HG03521 (cell line): ENCODE data around the gene SCD.

Experiments used
- ATAC-seq: cut with Tn5 transposase; IDR thresholded peaks from one replicate; pipeline ENCODE4 v1.9.1; 2021; ENCODE audit warnings: mild to moderate bottlenecking, moderate library complexity; ENCODE audit not compliant: unreplicated experiment

The SCD gene

DNA sequence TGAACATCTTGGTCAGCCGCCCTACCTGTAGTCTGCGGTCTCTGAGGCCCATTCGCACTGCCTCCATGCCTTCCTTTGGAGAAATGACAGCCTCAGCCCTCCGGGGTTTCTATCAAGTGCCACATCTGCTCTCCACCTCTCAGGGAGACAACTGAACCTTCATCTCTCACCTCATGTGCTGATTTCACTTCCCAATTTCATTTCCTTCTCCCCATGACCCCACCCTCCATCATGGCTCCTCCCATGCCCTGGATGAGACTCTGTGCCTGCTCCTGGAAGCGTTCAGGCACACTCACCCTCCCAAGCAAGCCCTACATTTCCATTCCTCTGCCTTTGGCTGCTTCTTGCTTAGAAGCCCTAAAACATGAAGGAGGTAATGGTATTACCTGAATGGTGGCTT is 7.8 kb upstream of the SCD start:
- ATAC-seq, result no peak

DNA sequence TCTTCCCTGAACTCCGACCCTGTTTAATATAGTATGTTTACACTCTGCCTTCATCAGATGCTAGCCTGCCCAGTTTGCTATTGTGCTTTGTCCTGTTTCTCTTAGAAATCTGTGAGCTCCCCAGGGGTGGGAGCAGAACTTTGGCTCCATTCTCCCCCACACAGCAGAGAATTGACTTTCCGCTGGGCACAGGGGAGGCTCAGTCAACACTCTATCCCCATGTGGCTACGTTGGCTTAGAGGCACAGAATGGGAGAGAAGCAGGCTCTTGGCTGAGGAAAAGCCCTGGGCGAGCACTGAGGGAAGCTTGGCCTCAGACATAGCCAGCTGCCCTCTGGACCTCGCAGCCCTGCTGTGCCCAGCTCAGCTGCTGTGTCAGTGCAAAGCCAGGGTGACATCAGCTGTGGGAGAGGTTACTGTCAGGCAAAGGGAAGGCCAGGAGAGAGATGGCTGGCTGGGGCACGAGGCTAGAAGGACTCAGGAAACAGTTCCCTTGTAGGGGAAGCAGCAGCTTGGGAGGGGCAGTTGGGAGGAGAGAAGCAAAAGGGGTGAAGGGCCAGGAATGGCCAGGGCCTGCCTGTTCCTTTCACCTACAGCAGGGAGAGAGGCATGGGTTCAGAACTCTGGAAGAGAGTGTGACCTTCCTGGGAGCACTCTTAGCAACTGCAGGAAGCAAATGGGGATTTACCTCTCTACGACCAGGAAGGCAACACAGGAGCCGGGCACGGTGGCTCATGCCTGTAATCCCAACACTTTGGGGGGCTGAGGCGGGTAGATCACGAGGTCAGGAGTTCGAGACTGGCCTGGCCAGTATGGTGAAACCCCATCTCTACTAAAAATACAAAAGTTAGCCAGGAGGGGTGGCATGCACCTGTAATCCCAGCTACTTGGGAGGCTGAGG is 5.8 kb upstream of the SCD start:
- no peak for ATAC-seq

DNA sequence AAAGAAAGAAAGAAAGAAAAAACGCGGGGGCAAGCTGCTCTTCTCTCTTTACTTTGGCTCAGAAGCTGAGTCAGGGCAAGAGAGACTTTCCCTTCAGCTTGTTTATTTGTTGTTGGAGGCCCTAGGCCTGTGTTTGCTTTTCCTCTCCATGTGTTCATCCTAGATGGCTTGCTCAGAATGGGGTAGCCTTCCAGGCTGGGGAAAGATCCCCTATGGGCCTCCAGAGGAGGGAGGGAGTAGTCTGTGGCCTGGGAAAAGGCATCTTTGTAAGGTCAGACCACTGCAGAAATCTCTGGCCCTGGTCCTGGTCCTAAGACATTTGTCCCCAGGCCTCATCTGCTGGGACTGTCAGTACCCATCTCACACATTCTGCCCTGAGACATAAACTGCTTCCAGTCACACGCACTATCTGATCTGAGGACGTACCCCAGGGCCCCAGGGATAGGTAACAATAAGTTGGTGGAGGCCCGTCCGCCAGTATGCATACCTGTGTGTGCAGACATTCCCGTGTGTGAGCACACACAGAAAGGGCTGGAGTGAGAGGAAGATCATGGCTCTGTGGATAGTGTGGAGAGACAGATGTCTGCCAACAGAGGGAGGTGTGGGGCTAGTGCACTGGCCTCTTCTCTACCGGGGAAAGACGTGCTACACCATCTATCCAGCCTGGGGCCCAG is 4.9 kb upstream of the SCD start:
- no peak for ATAC-seq

DNA sequence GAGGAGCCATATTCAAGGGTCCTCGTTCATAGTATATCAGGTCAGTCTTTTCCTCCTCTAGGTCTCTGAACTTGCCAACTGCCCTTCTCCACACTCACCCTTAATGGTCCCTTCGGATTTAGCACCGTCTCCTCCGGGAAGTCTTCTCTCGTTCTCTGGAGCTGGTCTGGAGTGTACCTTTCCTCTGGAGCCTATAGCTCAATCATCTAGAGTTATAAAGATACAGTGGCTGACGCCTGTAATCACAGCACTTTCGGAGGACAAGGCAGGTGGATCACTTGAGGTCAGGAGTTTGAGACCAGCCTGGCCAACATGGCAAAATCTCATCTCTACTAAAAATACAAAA is 4.4 kb upstream of the SCD start:
- ATAC-seq, result no peak

DNA sequence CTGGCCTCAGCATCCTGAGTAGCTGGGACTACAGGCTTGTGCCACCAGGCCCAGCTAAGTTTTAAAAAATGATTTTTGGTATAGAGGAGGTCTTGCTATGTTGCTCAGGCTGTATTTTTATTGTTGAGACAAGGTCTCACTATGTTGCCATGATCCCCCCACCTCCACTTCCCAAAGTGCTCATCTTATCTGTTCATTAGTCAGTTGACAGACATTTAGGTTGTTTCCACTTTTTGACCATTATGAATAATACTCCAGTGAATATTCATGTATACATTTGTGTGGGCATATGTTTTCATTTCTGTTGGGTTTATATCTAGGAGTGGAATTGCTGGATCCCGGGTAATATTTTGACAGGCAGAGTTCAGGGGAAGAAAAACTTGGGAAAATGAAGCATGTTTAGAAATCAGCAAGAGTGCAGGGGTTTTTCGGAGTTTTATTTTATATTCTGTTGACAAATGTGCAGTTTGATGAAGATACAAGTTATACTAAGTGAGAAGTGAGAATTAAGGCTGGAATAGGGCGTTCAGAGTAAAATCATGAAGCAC is 2.7 kb upstream of the SCD start:
- no peak for ATAC-seq

DNA sequence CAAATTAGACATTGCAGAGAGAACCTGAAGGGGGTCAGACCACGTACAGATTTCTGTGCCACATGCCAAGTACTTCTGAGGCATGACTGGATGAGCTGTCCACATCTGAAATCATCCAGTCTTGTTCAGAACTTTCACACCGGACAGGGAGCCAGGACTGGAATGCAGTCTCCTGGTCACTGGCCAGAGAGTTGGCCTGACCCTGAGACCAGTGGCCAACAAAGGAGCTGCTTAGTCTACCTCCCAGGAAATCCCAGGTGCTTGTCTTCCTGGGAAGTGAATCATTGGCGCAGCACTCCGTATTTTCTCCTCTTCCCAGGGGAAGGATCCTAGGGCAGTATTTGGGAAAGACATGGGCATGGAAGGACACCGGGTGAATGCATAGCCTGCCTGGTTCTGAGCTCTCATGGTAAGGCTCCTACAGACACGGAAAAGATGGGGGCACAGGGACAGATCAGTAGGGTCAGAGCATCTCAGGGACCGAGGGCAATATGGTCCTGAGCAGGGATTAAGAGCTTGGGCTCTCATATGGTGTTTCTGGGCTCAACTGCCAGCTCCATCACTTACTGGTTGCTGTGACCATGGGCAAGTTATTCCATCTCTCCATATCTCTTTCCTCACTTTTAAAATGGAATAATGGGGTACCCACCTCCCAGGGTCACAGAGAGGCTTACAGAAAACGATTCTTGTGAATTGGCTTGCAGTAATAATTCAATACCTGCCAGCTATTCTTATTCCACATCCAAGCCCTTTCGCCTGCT is 1.3 kb upstream of the SCD start:
- no peak for ATAC-seq

DNA sequence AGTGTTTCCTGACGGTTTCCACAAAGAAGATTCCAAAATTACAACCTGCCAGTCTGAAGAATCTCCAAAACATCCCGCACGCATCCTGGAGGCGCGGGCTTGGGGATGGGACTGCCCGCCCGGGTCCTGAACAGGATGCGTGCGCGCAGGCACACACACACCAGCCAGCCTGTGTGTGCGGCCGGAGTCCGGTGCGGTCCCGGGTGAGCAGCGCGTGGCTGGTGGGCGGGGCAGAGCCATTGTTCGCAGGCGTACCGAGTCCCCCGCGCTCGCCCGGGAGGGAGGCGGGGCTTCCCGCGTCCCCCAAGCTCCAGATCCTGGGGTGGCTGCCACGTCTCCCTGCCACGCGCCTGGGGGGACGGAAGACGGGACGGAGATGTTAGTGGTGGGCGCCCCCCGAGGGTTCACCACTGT is 675 bp upstream of the SCD start:
- ATAC-seq, result peak; percentile 52

DNA sequence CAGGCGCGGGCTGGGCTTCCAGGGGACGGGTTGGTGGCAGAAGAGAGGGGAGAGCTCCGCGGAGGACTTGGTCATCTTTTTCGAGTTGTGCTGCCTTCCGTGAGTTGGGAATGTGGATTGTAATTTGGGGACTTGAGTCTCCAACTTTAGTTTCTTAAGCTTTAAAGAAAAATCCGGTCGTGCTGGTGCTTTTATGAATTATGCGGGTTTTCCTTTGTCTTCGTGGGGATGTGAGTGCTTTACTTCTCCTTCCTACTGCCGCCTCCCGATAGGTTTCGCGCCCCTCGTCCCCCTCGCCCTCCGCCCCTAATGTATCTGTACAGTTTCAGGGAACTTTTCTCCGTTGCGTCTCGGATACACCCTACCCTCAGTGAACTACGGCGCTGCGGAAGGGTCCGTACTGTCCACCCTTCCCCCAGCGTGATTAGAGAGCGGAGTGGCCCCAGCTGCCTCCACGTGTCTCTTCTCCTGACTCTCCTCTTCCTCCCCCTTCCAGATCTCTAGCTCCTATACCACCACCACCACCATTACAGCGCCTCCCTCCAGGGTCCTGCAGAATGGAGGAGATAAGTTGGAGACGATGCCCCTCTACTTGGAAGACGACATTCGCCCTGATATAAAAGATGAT is 649 bp downstream of the SCD start:
- ATAC-seq, result peak; percentile 2

DNA sequence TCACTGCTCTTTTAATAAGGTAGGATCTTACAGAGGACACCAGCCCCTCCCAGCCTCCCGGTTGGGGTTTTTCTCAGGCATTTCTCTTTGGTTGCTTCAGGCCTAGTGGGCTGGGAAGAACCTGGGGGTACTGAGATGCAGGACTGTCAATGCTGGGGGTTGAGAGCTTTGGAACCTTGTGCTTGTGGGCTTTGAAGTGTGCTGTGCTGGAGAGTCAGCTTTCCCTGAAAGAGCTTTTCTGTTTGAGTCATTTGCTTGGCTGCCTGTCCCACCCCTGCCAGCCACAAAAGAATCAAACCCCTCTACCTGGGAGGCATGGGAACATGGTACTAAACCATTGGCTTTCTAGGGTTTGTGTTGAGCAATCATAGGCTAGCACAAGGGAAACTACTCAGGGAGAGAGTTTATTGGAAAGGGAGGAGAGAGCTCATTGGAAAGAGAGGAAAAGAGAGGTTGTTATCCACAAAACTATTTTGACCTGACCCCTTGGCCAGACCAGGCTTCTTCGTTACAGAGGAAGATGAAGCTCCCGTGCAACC is 1.4 kb downstream of the SCD start:
- no peak for ATAC-seq

DNA sequence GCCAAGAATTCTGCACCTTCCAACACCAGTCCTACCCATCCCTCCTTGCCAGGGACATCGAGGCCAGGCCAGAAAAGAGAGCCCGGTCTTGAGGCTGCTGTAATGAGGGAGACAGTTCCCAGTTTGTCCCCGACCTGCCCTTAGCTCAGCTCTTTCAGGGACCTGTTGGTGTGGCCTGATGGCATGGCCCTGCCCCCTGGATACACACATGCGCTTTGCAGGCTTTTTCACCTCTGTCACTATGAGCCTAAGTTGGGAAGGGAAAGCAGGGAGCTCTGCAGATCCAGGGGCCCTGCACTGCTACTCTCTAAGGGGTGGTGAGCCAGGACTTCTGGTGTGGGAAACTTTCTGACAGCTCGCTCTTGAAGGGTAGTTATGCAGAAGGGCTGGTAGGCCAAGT is 2.1 kb downstream of the SCD start:
- ATAC-seq, result no peak

DNA sequence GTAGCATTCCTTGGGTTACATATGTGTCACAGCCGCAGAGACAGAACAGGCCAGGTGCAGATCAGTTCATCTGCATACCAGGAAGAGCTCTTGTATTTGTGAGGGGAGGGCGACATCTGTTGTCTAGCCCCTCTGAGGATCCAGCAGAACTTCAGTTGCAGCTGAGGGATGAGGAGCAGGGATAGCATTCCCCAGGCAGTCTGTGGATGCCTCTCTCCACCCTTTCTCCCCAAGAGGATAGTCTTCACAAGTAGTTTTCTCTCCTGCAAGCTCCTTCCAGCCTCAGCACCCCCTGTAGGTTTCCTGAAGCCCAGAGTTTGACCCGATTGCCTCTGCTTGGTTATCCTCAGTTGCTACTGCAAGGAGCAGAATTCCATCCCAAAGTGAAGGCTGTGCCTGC is 2.6 kb downstream of the SCD start:
- no peak for ATAC-seq

DNA sequence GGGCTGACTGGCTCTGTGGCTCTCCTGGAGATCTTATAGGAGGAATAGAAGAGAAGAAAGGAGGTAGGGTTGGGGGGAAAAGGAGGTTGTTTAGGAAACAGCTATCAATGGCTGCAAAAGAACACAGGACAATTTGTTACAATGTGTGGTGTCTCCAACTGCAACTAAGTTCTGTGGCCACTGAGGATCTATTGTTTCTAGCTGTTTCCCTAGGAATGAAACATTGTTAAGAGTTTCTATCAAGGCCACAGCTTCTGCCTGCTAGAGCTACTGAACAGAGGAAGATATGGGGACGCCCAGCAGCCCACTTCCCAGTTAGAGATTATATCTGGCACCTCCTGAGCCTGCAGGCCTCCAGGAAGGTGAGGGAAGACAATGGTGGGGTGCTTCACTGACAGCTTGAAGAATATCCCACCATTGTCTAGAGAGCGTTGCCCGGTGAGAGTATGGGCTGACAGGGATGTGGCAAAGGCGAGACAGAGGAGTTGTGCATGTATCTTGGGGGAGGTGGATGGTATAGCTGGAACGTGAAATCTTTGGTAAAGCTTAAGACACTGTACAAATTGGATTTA is 4.0 kb downstream of the SCD start:
- no peak for ATAC-seq

DNA sequence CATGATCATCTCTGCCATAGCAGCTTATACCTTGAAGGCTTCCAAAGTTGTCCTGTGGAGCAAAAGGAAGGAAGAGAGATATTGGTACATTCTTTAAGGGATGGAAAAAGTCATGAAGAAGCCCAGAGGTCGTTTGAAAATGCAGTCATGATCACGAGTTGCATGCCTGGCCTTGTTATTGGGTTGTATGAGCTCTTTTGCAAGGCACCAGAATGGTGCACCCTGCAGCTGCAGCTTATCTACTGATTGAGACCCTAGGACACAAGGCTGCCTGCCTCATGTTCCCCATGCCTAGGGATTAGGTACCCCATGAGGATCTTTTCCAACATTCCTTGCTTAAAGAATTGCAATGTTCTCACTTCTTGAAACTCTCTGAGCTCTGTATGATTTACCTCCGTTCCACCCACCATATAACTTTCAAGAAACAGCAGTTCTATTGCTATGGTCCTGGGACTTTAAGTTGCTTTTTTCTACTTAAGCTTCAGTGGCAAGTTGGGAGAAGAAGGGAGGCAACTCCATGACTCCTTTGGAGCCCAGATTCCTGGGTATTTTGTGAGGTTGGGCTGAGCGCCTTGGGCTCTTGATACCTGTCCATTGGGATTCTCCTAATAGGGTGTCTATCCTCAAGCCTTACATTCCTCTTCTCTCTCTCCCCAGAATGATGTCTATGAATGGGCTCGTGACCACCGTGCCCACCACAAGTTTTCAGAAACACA is 6.9 kb downstream of the SCD start:
- no peak for ATAC-seq

DNA sequence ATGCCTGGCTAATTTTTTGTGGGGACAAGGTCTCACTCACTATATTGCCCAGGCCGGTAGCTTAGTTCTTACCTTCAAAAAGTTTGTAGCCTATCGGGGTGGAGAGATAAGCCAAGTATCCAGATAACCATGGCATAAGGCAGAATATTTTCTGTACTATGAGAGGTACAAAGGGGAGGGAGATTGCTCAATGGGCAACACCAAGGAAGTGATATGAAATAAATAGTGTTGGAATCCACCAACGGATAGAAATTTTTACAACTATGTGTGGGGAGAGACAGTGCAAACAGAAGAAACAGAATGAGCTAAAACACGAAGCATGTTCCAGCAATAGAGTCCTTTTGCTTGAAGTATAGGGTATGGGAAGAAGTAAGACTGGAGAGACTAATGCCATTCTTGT is 8.1 kb downstream of the SCD start:
- ATAC-seq, result no peak

DNA sequence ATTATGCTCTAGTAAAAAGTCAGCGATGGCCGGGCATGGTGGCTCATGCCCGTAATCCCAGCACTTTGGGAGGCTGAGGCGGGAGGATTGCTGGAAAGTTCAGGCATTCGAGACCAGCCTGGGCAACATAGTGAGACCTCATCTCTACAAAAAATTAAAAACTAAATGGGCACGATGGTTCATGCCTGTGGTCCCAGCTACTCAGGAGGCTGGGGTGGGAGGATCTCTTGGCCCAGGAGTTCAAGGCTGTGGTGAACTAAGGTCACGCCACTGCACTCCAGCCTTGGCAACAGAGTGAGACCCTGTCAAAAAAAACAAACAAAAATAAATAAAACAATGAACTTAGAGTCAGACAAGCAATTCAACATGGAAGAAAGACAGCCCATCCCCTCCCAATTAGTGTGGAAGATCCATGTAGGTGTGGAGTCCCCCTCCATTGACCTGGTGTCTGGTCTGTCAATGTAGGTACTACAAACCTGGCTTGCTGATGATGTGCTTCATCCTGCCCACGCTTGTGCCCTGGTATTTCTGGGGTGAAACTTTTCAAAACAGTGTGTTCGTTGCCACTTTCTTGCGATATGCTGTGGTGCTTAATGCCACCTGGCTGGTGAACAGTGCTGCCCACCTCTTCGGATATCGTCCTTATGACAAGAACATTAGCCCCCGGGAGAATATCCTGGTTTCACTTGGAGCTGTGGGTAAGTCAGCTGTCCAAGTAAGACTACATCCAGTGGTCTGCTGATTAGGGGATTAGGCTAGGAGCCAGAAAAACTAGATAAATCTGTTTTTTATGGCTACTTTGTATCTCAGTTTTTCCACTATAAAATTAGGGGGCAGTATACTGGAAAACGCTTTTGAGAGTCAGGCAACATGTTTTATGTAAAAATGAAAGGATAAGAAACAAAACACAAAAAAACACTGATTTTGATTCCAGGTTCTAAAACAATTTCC is 9.3 kb downstream of the SCD start:
- ATAC-seq, result no peak

DNA sequence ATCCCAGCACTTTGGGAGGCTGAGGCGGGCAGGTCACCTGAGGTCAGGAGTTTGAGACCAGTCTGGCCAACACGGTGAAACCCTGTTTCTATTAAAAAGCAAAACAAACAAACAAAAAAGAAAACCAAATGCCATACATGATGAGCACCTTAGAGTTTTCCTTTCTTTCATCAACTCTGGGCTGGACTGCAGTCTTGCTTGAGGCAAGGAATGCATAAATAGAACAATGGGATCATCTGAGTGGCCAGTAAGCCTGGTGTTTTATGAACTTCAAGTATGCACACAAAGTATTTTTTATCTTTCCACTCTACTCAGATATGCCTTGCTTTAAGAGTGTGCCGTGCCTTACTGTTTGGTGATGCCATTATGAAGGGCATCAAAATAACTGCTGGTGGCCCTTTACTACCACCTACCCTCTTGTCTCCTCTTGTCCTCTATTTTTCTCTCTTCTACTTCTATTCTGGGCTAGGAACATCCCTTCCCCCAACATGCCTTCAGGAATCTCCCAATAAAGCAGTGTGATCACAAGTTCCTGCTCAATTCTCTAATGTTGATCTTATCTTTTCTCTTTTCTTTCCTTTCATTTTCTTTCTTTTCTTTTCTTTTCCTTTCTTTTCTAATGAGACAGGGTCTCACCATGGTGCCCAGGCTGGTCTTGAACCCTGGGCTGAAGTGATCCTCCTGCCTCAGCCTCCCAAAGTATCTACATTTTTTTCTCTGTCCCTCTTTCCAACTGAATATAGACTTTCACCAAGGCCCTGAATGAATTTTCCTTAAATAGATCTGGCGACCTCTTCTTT is 10.2 kb downstream of the SCD start:
- no peak for ATAC-seq

DNA sequence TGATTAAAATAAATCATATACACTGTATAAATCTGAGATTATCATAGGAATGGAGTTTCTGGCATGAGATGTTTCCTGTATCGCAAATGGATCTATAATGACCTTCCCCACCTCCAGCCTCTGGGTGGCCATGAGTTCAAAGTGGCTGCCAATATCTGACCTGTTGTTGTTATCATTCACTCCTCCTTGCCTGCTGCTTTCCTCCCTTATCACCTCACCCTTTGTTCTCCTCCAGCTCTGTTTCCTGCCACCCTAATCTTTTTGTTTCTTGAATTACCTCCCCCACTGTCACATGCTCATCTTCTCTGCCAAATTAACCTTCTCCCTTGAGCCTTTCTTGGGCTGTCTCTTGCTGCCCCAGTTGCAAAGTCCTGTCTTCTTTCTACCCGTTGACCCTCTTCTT is 12.0 kb downstream of the SCD start:
- no peak for ATAC-seq
